ENCODE data around the gene EMC10. TPM values are rescaled to one million over a fixed set of nuclear protein-coding genes. Genes with fewer than 3 reads are reported as not detected.
A peak's percentile ranks its signal among the peaks of the same experiment; 100 is the strongest.

Gene EMC10
- total RNA-seq, 1 experiment from 2014 or later, result 127 TPM

- DNase-seq, result no peak
- Histone ChIP-seq H3K27me3 (peaks cover 6% of the 10 kb centered on the region), H3K4me3 (no peak overlapping the region), H3K9me3 (no peaks in the 10 kb centered on the region), H3K36me3 (no peaks in the 10 kb centered on the region)
Observed at GRCh38 chr19:50447053-50447452, 29.3 kb upstream of the EMC10 start.

- no peak for DNase-seq
- no peaks in the 10 kb centered on the region for H3K36me3 ChIP-seq
- peaks cover 4% of the 10 kb centered on the region; the same call in 1 of the 2 replicates for H3K27me3 ChIP-seq
- no peaks in the 10 kb centered on the region for H3K9me3 ChIP-seq
- no peak overlapping the region for H3K4me3 ChIP-seq
Observed at GRCh38 chr19:50447750-50448149, 28.6 kb upstream of the EMC10 start.

- H3K36me3 ChIP-seq, result no peaks in the 10 kb centered on the region
- no peak overlapping the region for H3K4me3 ChIP-seq
- peak; percentile 45 for DNase-seq
- H3K9me3 ChIP-seq, result no peaks in the 10 kb centered on the region
- H3K27me3 ChIP-seq, result peaks cover 4% of the 10 kb centered on the region; the same call in 1 of the 2 replicates
Observed at GRCh38 chr19:50449236-50449899, 26.9 kb upstream of the EMC10 start.

- Histone ChIP-seq H3K27me3 (peaks cover 4% of the 10 kb centered on the region; the same call in 1 of the 2 replicates), H3K36me3 (no peaks in the 10 kb centered on the region), H3K4me3 (no peak overlapping the region), H3K9me3 (no peaks in the 10 kb centered on the region)
- no peak for DNase-seq
Observed at GRCh38 chr19:50450369-50451222, 25.7 kb upstream of the EMC10 start.

- no peak for DNase-seq
- Histone ChIP-seq H3K9me3 (no peaks in the 10 kb centered on the region), H3K27me3 (peaks cover 7% of the 10 kb centered on the region), H3K4me3 (no peak overlapping the region), H3K36me3 (no peaks in the 10 kb centered on the region)
Observed at GRCh38 chr19:50451223-50451534, 25.1 kb upstream of the EMC10 start.

GRCh38 chr19:50453243-50453642, 23.1 kb upstream of the EMC10 start:
- H3K9me3 ChIP-seq, result no peaks in the 10 kb centered on the region
- peaks cover 11% of the 10 kb centered on the region for H3K27me3 ChIP-seq
- no peak overlapping the region for H3K4me3 ChIP-seq
- no peak for DNase-seq
- no peaks in the 10 kb centered on the region for H3K36me3 ChIP-seq

- H3K4me3 ChIP-seq, result no peak overlapping the region
Observed at GRCh38 chr19:50455992-50456391, 20.3 kb upstream of the EMC10 start.

GRCh38 chr19:50457300-50457699, 19.0 kb upstream of the EMC10 start:
- DNase-seq, result no peak
- no peak overlapping the region for H3K4me3 ChIP-seq
- peaks cover 9% of the 10 kb centered on the region for H3K27me3 ChIP-seq
- no peaks in the 10 kb centered on the region for H3K9me3 ChIP-seq
- no peaks in the 10 kb centered on the region for H3K36me3 ChIP-seq

More at GRCh38 chr19:50455992-50456391, 20.3 kb upstream of the EMC10 start:
- Histone ChIP-seq H3K9me3 (no peaks in the 10 kb centered on the region), H3K36me3 (no peaks in the 10 kb centered on the region), H3K27me3 (peaks cover 9% of the 10 kb centered on the region)
- no peak for DNase-seq

GRCh38 chr19:50458396-50459066, 17.8 kb upstream of the EMC10 start:
- H3K9me3 ChIP-seq, result no peaks in the 10 kb centered on the region
- H3K36me3 ChIP-seq, result no peaks in the 10 kb centered on the region
- no peak overlapping the region for H3K4me3 ChIP-seq
- no peak for DNase-seq
- H3K27me3 ChIP-seq, result peaks cover 9% of the 10 kb centered on the region

GRCh38 chr19:50459067-50459456, 17.2 kb upstream of the EMC10 start:
- H3K4me3 ChIP-seq, result no peak overlapping the region
- H3K9me3 ChIP-seq, result no peaks in the 10 kb centered on the region
- no peak for DNase-seq
- H3K27me3 ChIP-seq, result peaks cover 9% of the 10 kb centered on the region
- H3K36me3 ChIP-seq, result no peaks in the 10 kb centered on the region

GRCh38 chr19:50459638-50460037, 16.7 kb upstream of the EMC10 start:
- Histone ChIP-seq H3K36me3 (no peaks in the 10 kb centered on the region), H3K9me3 (no peaks in the 10 kb centered on the region), H3K4me3 (no peak overlapping the region), H3K27me3 (peaks cover 9% of the 10 kb centered on the region)
- no peak for DNase-seq

- DNase-seq, result peak; percentile 34
- peaks cover 9% of the 10 kb centered on the region for H3K27me3 ChIP-seq
- no peak overlapping the region for H3K4me3 ChIP-seq
- H3K36me3 ChIP-seq, result no peaks in the 10 kb centered on the region
- H3K9me3 ChIP-seq, result no peaks in the 10 kb centered on the region
Observed at GRCh38 chr19:50460161-50460765, 16.0 kb upstream of the EMC10 start.

- DNase-seq, result peak; percentile 55
- Histone ChIP-seq H3K9me3 (no peaks in the 10 kb centered on the region), H3K36me3 (no peaks in the 10 kb centered on the region), H3K27me3 (peaks cover 6% of the 10 kb centered on the region), H3K4me3 (no peak overlapping the region)
Observed at GRCh38 chr19:50461066-50461875, 15.0 kb upstream of the EMC10 start.

GRCh38 chr19:50462970-50463369, 13.3 kb upstream of the EMC10 start:
- Histone ChIP-seq H3K36me3 (no peaks in the 10 kb centered on the region), H3K27me3 (peaks cover 2% of the 10 kb centered on the region; the same call in 1 of the 2 replicates), H3K9me3 (no peaks in the 10 kb centered on the region), H3K4me3 (no peak overlapping the region)
- no peak for DNase-seq

GRCh38 chr19:50464348-50464747, 12.0 kb upstream of the EMC10 start:
- Histone ChIP-seq H3K4me3 (no peak overlapping the region), H3K36me3 (no peaks in the 10 kb centered on the region), H3K27me3 (no peaks in the 10 kb centered on the region), H3K9me3 (no peaks in the 10 kb centered on the region)
- no peak for DNase-seq

GRCh38 chr19:50465000-50465399, 11.3 kb upstream of the EMC10 start:
- DNase-seq, result no peak
- Histone ChIP-seq H3K27me3 (no peaks in the 10 kb centered on the region), H3K4me3 (no peak overlapping the region), H3K9me3 (no peaks in the 10 kb centered on the region), H3K36me3 (no peaks in the 10 kb centered on the region)

Data from MG63 (cell line).